ENCODE results near the gene TBX1. TPM values are rescaled to one million over a fixed set of nuclear protein-coding genes. Genes with fewer than 3 reads are reported as not detected.

TBX1 gene
- total and polyA plus RNA-seq, 10 of the 15 experiments (the other 5 are each of a cell fraction or from before 2014, with no cell fraction given) = not detected

DNA sequence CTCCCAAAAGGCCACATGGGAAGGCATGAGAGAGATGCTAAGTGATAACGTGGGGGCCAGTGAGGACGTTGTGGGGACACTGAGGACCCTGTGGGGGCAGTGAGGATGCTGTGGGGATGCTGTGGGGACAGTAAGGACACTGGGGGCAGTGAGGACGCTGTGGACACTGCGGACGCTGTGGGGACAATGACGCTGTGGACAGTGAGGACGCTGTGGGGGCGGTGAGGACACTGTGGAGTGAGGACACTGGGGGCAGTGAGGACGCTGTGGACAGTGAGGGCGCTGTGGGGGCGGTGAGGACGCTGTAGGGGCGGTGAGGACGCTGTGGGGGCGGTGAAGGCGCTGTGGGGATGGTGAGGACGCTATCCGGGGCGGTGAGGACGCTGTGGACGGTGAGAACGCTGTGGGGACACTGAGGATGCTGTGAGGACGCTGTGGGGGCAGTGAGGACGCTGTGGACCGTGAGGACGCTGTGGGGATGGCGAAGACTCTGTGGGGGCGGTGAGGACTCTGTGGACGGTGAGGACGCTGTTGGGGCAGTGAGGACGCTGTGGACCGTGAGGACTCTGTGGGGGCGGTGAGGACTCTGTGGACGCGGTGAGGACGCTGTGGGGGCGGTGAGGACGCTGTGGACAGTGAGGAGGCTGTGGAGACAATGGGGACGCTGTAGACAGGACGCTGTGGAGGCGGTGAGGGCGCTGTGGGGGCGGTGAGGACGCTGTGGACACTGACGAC lies 35.5 kb upstream of the TBX1 start:
- BruUV-seq (replicated peaks) = no TSS peak
- no peak for FAIRE-seq
- H3K27me3 ChIP-seq (replicated peaks in 1 of 2; ENCODE audit: control insufficient read depth in 2 of 2, insufficient read depth in 2 of 2, low read length in 1 of 2) = peaks cover 4 to 5% of the 10 kb centered on the region in 2 experiments; a peak in 3 of 4 replicates
- no peaks in the 10 kb centered on the region for H3K4me1 ChIP-seq (ENCODE audit: control insufficient read depth, insufficient read depth, low read length)
- H2AFZ ChIP-seq (ENCODE audit: control insufficient read depth, low read depth, low read length) = no peak overlapping the region
- POLR2A ChIA-PET = no interaction called here
- in situ Hi-C loops (cut with MboI) (no loop called here), intact Hi-C loops (cut with micrococcal nuclease; ENCODE audit: unreplicated experiment) (no loop called here)
- CTCF ChIA-PET = no interaction called here
- ATAC-seq = no peak
- no peak for DNase-seq (ENCODE audit: low read depth, low spot score)
- RAD21 ChIA-PET (ENCODE audit: unreplicated experiment) = no interaction called here
- no peak overlapping the region for H3K27ac ChIP-seq (ENCODE audit: control insufficient read depth, insufficient read depth)
- 63% methylated on average over 32 of the region's 45 CpGs for WGBS (ENCODE audit: insufficient coverage, insufficient replicate concordance, low lambda C conversion rate, missing lambda C conversion rate)
- no peaks in the 10 kb centered on the region for H3K36me3 ChIP-seq (ENCODE audit: control insufficient read depth in 2 of 2, insufficient read depth in 2 of 2, low read length in 1 of 2)
- no peak overlapping the region for H3K4me2 ChIP-seq (ENCODE audit: control insufficient read depth, insufficient read depth)
- H4K20me1 ChIP-seq (ENCODE audit: control insufficient read depth, insufficient read depth) = no peaks in the 10 kb centered on the region
- no peaks in the 10 kb centered on the region for H3K79me2 ChIP-seq (ENCODE audit: control insufficient read depth, insufficient read depth, low read length)
- no peaks in the 10 kb centered on the region; the same call in 2 of the 3 replicates for H3K9me3 ChIP-seq (replicated peaks; ENCODE audit: control insufficient read depth, insufficient read depth, low read length)
- H3K4me3 ChIP-seq = no peak overlapping the region
- SMC1A ChIA-PET (ENCODE audit: uncharacterized antibody, unreplicated experiment) = no interaction called here
- H3K9ac ChIP-seq (ENCODE audit: control insufficient read depth, insufficient read depth, low read length) = no peak overlapping the region
- TF ChIP-seq MYB (IDR thresholded peaks at IDR 0.05; ENCODE audit: borderline replicate concordance, low read depth, low read length) (no peak), LARP7 (IDR thresholded peaks at IDR 0.05) (no peak), FOS (IDR thresholded peaks at IDR 0.05; ENCODE audit: borderline replicate concordance, extremely low read depth, insufficient read length) (no peak), TCF3 (IDR thresholded peaks at IDR 0.05; ENCODE audit: borderline replicate concordance, insufficient read depth, low read depth, low read length) (no peak), KLF5 (IDR thresholded peaks at IDR 0.05; ENCODE audit: partially characterized antibody) (no peak), NKRF (conservative IDR thresholded peaks at IDR 0.05) (no peak)
- TF ChIP-seq, protein P1, sequence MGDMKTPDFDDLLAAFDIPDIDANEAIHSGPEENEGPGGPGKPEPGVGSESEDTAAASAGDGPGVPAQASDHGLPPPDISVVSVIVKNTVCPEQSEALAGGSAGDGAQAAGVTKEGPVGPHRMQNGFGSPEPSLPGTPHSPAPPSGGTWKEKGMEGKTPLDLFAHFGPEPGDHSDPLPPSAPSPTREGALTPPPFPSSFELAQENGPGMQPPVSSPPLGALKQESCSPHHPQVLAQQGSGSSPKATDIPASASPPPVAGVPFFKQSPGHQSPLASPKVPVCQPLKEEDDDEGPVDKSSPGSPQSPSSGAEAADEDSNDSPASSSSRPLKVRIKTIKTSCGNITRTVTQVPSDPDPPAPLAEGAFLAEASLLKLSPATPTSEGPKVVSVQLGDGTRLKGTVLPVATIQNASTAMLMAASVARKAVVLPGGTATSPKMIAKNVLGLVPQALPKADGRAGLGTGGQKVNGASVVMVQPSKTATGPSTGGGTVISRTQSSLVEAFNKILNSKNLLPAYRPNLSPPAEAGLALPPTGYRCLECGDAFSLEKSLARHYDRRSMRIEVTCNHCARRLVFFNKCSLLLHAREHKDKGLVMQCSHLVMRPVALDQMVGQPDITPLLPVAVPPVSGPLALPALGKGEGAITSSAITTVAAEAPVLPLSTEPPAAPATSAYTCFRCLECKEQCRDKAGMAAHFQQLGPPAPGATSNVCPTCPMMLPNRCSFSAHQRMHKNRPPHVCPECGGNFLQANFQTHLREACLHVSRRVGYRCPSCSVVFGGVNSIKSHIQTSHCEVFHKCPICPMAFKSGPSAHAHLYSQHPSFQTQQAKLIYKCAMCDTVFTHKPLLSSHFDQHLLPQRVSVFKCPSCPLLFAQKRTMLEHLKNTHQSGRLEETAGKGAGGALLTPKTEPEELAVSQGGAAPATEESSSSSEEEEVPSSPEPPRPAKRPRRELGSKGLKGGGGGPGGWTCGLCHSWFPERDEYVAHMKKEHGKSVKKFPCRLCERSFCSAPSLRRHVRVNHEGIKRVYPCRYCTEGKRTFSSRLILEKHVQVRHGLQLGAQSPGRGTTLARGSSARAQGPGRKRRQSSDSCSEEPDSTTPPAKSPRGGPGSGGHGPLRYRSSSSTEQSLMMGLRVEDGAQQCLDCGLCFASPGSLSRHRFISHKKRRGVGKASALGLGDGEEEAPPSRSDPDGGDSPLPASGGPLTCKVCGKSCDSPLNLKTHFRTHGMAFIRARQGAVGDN (IDR thresholded peaks at IDR 0.05) = no peak
- TF ChIP-seq, protein P2, sequence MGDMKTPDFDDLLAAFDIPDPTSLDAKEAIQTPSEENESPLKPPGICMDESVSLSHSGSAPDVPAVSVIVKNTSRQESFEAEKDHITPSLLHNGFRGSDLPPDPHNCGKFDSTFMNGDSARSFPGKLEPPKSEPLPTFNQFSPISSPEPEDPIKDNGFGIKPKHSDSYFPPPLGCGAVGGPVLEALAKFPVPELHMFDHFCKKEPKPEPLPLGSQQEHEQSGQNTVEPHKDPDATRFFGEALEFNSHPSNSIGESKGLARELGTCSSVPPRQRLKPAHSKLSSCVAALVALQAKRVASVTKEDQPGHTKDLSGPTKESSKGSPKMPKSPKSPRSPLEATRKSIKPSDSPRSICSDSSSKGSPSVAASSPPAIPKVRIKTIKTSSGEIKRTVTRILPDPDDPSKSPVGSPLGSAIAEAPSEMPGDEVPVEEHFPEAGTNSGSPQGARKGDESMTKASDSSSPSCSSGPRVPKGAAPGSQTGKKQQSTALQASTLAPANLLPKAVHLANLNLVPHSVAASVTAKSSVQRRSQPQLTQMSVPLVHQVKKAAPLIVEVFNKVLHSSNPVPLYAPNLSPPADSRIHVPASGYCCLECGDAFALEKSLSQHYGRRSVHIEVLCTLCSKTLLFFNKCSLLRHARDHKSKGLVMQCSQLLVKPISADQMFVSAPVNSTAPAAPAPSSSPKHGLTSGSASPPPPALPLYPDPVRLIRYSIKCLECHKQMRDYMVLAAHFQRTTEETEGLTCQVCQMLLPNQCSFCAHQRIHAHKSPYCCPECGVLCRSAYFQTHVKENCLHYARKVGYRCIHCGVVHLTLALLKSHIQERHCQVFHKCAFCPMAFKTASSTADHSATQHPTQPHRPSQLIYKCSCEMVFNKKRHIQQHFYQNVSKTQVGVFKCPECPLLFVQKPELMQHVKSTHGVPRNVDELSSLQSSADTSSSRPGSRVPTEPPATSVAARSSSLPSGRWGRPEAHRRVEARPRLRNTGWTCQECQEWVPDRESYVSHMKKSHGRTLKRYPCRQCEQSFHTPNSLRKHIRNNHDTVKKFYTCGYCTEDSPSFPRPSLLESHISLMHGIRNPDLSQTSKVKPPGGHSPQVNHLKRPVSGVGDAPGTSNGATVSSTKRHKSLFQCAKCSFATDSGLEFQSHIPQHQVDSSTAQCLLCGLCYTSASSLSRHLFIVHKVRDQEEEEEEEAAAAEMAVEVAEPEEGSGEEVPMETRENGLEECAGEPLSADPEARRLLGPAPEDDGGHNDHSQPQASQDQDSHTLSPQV (IDR thresholded peaks at IDR 0.05) = no peak
- TF ChIP-seq, protein P3, sequence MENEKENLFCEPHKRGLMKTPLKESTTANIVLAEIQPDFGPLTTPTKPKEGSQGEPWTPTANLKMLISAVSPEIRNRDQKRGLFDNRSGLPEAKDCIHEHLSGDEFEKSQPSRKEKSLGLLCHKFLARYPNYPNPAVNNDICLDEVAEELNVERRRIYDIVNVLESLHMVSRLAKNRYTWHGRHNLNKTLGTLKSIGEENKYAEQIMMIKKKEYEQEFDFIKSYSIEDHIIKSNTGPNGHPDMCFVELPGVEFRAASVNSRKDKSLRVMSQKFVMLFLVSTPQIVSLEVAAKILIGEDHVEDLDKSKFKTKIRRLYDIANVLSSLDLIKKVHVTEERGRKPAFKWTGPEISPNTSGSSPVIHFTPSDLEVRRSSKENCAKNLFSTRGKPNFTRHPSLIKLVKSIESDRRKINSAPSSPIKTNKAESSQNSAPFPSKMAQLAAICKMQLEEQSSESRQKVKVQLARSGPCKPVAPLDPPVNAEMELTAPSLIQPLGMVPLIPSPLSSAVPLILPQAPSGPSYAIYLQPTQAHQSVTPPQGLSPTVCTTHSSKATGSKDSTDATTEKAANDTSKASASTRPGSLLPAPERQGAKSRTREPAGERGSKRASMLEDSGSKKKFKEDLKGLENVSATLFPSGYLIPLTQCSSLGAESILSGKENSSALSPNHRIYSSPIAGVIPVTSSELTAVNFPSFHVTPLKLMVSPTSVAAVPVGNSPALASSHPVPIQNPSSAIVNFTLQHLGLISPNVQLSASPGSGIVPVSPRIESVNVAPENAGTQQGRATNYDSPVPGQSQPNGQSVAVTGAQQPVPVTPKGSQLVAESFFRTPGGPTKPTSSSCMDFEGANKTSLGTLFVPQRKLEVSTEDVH (IDR thresholded peaks at IDR 0.05; ENCODE audit: low read depth, partially characterized antibody) = no peak
